Stimulated activated CD8-positive, alpha-beta memory T cell treated with anti-CD3 and anti-CD28 coated beads, Interleukin-2, amount 100 ng/mL, for 48 hours (primary cell): Measurements from ENCODE around the gene HMGB3.
"Not testable (repeated sequence)": the region's sequence is repeated elsewhere in the genome, so short reads cannot be mapped to it uniquely, and the experiment has no call there.

Source experiments
- DNase-seq, 2 donors: peaks; one replicate each; pipeline ENCODE4 v3.0.0-alpha.2; 2020; ENCODE audit warnings: low read depth in 2 of 2

The HMGB3 gene

GRCh38 chrX:150982788-150983520 lies at the start of gene HMGB3:
Gene HMGB3, plus strand, starts transcription at chrX:150983335. Its CDS starts 2,265 bp downstream, at chrX:150985600.
- DNase-seq: peak; percentile 66 to 74

- no peak for DNase-seq
Measured at GRCh38 chrX:150933945-150934350, 49.2 kb upstream of the HMGB3 start.

GRCh38 chrX:150934453-150934852 lies 48.7 kb upstream of the HMGB3 start:
- no peak for DNase-seq

GRCh38 chrX:150935467-150935866 lies 47.7 kb upstream of the HMGB3 start:
- no peak for DNase-seq

- no peak for DNase-seq
Measured at GRCh38 chrX:150936556-150936955, 46.6 kb upstream of the HMGB3 start.

- no peak for DNase-seq
Measured at GRCh38 chrX:150940844-150941495, 42.2 kb upstream of the HMGB3 start.

- DNase-seq: no peak
Measured at GRCh38 chrX:150941580-150941979, 41.6 kb upstream of the HMGB3 start.

- DNase-seq: no peak
Measured at GRCh38 chrX:150942942-150943594, 40.1 kb upstream of the HMGB3 start.

GRCh38 chrX:150944233-150944632 lies 38.9 kb upstream of the HMGB3 start:
- DNase-seq: no peak

GRCh38 chrX:150954951-150955350 lies 28.2 kb upstream of the HMGB3 start:
- no peak for DNase-seq

GRCh38 chrX:150955590-150955989 lies 27.5 kb upstream of the HMGB3 start:
- DNase-seq: no peak

GRCh38 chrX:150958177-150958576 lies 25.0 kb upstream of the HMGB3 start:
- DNase-seq: no peak

- DNase-seq: no peak
Measured at GRCh38 chrX:150959557-150959956, 23.6 kb upstream of the HMGB3 start.

GRCh38 chrX:150961631-150962030 lies 21.5 kb upstream of the HMGB3 start:
- DNase-seq: no peak

- not testable (repeated sequence) for DNase-seq
Measured at GRCh38 chrX:150964416-150964815, 18.7 kb upstream of the HMGB3 start.

- DNase-seq: no peak
Measured at GRCh38 chrX:150966235-150966634, 16.9 kb upstream of the HMGB3 start.

- DNase-seq: no peak
Measured at GRCh38 chrX:150966742-150967141, 16.4 kb upstream of the HMGB3 start.

- no peak for DNase-seq
Measured at GRCh38 chrX:150967786-150968185, 15.3 kb upstream of the HMGB3 start.

GRCh38 chrX:150968862-150969720 lies 14.0 kb upstream of the HMGB3 start:
- DNase-seq: no peak

GRCh38 chrX:150972450-150972849 lies 10.7 kb upstream of the HMGB3 start:
- no peak for DNase-seq

- DNase-seq: no peak
Measured at GRCh38 chrX:150975655-150976390, 7.3 kb upstream of the HMGB3 start.
